Measurements from ENCODE around the gene NDUFS6. TPM values are rescaled to one million over a fixed set of nuclear protein-coding genes. Genes with fewer than 3 reads are reported as not detected.

Gene NDUFS6
- total and polyA plus RNA-seq, 2 of the 4 experiments (the other 2 are of a cell fraction): 10.4 to 69.0 TPM

DNA sequence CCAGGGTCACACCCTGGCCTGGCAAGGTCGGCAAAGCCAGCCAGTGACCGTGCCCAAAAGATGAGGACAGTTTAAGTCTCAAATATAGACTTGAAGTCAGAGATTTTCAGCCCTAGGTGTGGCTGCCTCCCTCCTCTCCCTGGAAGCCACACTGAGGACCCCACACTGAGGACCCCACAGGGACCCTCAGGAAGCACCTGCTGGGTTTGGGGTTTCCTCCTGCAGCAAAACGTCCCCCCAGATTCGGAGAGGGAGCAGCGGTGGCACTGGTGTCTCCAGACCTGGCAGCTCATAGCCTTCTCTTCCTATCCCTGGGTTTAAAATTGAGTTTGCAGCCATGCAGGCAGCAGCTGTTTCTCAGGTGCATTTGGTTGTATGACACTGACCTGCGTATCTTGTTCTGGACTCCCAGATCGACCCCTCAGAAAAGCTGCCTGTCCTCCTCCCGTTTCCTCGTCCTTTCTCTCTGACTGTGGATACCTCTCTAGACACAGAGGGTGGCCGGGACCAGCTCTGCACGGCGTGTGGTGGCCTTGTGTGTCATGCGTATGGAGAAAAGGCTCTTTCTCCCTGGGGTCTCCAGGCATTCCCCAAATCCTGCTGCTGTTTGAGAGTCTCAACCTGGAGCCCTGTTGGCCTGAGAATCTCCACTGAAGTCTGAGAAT is 38.2 kb upstream of the NDUFS6 start:
- no peaks in the 10 kb centered on the region for H3K9me1 ChIP-seq (ENCODE audit: insufficient read depth, low read length)
- dilution Hi-C loops (cut with HindIII; ENCODE audit: low sequenced_read_pairs, unreplicated experiment): no loop called here
- DNase-seq (no peak), ATAC-seq (ENCODE audit: low read depth) (no peak; the same call in 1 of the 2 replicates)
- H3K4me1 ChIP-seq (ENCODE audit: control insufficient read depth, insufficient read depth, low read length): peaks cover 5% of the 10 kb centered on the region; the same call in 1 of the 2 replicates
- BruUV-seq (replicated peaks): no TSS peak
- TF ChIP-seq NFE2L2 (IDR thresholded peaks at IDR 0.05; ENCODE audit: low read depth, low read length) (no peak), RCOR1 (IDR thresholded peaks at IDR 0.05; ENCODE audit: insufficient replicate concordance, low read length) (no peak), RAD21 (IDR thresholded peaks at IDR 0.05; ENCODE audit: low read length) (no peak), CEBPB (IDR thresholded peaks at IDR 0.05; ENCODE audit: low read depth, low read length) (no peak), CHD1 (IDR thresholded peaks at IDR 0.05; ENCODE audit: low read depth, low read length) (no peak), RFX5 (IDR thresholded peaks at IDR 0.05; ENCODE audit: low read depth, low read length) (no peak), MAFK (IDR thresholded peaks at IDR 0.05; ENCODE audit: low read depth, low read length) (no peak), SMC3 (IDR thresholded peaks at IDR 0.05; ENCODE audit: low read depth, low read length) (no peak)
- TF ChIP-seq, protein P1, sequence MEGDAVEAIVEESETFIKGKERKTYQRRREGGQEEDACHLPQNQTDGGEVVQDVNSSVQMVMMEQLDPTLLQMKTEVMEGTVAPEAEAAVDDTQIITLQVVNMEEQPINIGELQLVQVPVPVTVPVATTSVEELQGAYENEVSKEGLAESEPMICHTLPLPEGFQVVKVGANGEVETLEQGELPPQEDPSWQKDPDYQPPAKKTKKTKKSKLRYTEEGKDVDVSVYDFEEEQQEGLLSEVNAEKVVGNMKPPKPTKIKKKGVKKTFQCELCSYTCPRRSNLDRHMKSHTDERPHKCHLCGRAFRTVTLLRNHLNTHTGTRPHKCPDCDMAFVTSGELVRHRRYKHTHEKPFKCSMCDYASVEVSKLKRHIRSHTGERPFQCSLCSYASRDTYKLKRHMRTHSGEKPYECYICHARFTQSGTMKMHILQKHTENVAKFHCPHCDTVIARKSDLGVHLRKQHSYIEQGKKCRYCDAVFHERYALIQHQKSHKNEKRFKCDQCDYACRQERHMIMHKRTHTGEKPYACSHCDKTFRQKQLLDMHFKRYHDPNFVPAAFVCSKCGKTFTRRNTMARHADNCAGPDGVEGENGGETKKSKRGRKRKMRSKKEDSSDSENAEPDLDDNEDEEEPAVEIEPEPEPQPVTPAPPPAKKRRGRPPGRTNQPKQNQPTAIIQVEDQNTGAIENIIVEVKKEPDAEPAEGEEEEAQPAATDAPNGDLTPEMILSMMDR (conservative IDR thresholded peaks at IDR 0.05; ENCODE audit: low read depth, low read length): no peak
- TF ChIP-seq, protein P2, sequence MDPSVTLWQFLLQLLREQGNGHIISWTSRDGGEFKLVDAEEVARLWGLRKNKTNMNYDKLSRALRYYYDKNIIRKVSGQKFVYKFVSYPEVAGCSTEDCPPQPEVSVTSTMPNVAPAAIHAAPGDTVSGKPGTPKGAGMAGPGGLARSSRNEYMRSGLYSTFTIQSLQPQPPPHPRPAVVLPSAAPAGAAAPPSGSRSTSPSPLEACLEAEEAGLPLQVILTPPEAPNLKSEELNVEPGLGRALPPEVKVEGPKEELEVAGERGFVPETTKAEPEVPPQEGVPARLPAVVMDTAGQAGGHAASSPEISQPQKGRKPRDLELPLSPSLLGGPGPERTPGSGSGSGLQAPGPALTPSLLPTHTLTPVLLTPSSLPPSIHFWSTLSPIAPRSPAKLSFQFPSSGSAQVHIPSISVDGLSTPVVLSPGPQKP (IDR thresholded peaks at IDR 0.05; ENCODE audit: borderline replicate concordance, low read depth, low read length): no peak
- TF ChIP-seq, protein P3, sequence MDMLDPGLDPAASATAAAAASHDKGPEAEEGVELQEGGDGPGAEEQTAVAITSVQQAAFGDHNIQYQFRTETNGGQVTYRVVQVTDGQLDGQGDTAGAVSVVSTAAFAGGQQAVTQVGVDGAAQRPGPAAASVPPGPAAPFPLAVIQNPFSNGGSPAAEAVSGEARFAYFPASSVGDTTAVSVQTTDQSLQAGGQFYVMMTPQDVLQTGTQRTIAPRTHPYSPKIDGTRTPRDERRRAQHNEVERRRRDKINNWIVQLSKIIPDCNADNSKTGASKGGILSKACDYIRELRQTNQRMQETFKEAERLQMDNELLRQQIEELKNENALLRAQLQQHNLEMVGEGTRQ (IDR thresholded peaks at IDR 0.05; ENCODE audit: low read depth, low read length): no peak
- no peak overlapping the region for H2BK5ac ChIP-seq (ENCODE audit: low read depth, low read length, poor library complexity, severe bottlenecking)
- H3K27ac ChIP-seq (ENCODE audit: insufficient read depth, low read length): no peak overlapping the region
- H3K9ac ChIP-seq (ENCODE audit: low read depth, low read length): no peak overlapping the region
- no peak overlapping the region for H4K5ac ChIP-seq (ENCODE audit: low read depth, low read length)
- no peak overlapping the region for H4K91ac ChIP-seq (ENCODE audit: insufficient read depth, low read depth, low read length)
- no peak overlapping the region for H2BK20ac ChIP-seq (ENCODE audit: low read depth, low read length)
- no peak overlapping the region for H2BK15ac ChIP-seq (ENCODE audit: low read depth, low read length)
- H3K9me3 ChIP-seq (ENCODE audit: control insufficient read depth, insufficient read depth, low read length): peaks cover 2% of the 10 kb centered on the region; the same call in 1 of the 2 replicates
- no peak overlapping the region for H3K14ac ChIP-seq (replicated peaks; ENCODE audit: low read depth, low read length)
- H3K18ac ChIP-seq (ENCODE audit: low read depth, low read length): no peak overlapping the region
- no peaks in the 10 kb centered on the region for H4K20me1 ChIP-seq (ENCODE audit: insufficient read depth, low read length)
- H2AFZ ChIP-seq (replicated peaks; ENCODE audit: low read length, poor library complexity): no peak overlapping the region
- H3K27me3 ChIP-seq (ENCODE audit: control insufficient read depth, insufficient read depth, low read length): peaks cover 7% of the 10 kb centered on the region; the same call in 1 of the 2 replicates
- H3K56ac ChIP-seq (ENCODE audit: extremely low read depth, insufficient read depth, low read length): no peak overlapping the region
- CTCF ChIA-PET: interaction anchor here (0.6 to 2.3 kb wide), 13 partner anchors 8 to 280 kb away, joined by 3 to 21 read pairs (median 3); partner anchors contain the start of genes MRPL36 and NDUFS6
- no peak overlapping the region for H3K4me3 ChIP-seq (ENCODE audit: insufficient read depth, low read depth, low read length)
- H3K36me3 ChIP-seq (ENCODE audit: control insufficient read depth, insufficient read depth, low read length): no peaks in the 10 kb centered on the region
- H2BK120ac ChIP-seq (ENCODE audit: low read depth, low read length): no peak overlapping the region
- H2AK9ac ChIP-seq (replicated peaks; ENCODE audit: low read depth, low read length, poor library complexity): no peak overlapping the region
- in situ Hi-C loops (cut with MboI; ENCODE audit: low sequenced_read_pairs): no loop called here
- intact Hi-C loops (cut with micrococcal nuclease): loop anchor here (1.0 to 5.0 kb wide), 3 partner anchors 254 to 1839 kb away; no protein-coding TSS in a partner anchor
- no peak overlapping the region for H3K4ac ChIP-seq (ENCODE audit: low read depth, low read length)
- H3K4me2 ChIP-seq (ENCODE audit: low read depth, low read length): no peak overlapping the region
- 59% methylated on average over 5 of the region's 13 CpGs; no CpG with 5 or more reads in 1 of the 2 experiments for WGBS, 2 experiments (ENCODE audit: extremely low coverage in 2 of 2, insufficient read length in 1 of 2)
- H4K8ac ChIP-seq (ENCODE audit: low read depth in 2 of 2, low read length in 2 of 2): no peak overlapping the region
- POLR2A ChIA-PET (ENCODE audit: unreplicated experiment): no interaction called here
- H2AK5ac ChIP-seq (ENCODE audit: low read depth, low read length): no peak overlapping the region
- H3K23ac ChIP-seq (ENCODE audit: low read depth, low read length): no peak overlapping the region
- no peaks in the 10 kb centered on the region for H3K79me1 ChIP-seq (ENCODE audit: low read depth in 1 of 2, low read length in 2 of 2)

Data from IMR-90 (cell line).